Measurements from ENCODE around the gene RIMBP3C.
"Not testable (repeated sequence)": the region's sequence is repeated elsewhere in the genome, so short reads cannot be mapped to it uniquely, and the experiment has no call there.

RIMBP3C gene

DNA sequence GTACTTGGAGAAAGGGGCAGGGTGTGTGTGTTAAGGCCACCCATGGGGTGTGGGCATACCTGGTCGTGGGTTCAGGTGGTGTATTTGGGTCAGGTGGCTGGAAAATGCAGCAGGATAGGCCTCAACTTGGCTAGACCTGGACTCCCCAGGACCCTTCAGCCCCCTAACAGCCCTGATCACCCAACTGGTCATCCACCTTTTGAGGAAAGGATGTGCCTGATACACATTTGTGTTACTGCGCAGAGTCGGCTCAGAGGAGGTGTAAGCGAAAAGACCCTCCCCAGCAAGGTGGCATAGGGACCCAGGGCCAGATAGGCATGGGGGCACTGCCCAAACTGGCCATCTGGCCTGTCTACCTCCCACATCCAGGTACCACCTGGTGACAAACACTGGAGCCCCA lies at the start of gene RIMBP3C:
Gene RIMBP3C, minus strand, starts transcription at position 101 of the 400 bp plus-strand sequence. CDS start 485 bp downstream, outside the sequence.
- DNase-seq (ENCODE audit: insufficient read length, low spot score); FAIRE-seq: not testable (repeated sequence)

DNA sequence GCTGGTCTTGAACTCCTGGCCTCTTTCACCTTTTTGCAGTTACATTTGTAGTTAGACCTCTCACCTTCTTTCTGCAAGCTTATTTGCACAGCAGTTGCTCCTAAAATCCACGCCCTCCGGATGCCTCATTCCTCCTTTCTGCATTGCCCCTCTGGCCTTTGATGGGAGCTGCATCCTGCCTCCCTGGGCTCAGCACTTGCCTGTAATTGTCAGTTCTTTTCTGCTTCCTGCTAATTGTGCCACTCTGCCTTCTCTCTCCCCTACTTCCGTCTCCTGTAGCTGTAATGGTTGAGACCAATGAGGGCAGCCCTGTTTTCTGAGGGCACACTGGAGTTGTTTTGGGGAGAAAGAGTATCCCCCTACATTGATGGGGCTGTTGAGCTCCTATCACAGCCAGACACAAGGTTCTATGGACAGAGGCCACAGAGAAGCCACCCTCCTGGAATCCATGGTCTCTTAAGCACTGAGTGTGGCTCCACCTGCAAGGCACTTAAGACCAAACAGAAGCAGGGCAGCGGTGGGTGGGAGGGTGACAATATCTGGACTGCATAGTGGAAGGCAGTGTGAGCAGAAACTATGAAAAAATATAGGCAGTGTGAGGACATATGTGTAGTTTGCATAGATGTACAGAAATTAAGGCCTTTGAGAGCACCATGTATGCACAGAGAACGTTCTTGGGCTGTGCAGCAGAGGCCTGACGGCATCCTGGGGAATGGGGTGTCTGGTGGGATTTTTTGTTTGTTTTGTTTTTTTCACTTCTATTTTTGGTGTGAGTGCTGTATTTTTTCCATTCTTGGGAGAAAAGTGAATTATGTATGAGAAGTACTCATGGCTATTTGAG lies 48.0 kb upstream of the RIMBP3C start:
- FAIRE-seq, result no peak
- DNase-seq (ENCODE audit: insufficient read length, low spot score), result no peak

DNA sequence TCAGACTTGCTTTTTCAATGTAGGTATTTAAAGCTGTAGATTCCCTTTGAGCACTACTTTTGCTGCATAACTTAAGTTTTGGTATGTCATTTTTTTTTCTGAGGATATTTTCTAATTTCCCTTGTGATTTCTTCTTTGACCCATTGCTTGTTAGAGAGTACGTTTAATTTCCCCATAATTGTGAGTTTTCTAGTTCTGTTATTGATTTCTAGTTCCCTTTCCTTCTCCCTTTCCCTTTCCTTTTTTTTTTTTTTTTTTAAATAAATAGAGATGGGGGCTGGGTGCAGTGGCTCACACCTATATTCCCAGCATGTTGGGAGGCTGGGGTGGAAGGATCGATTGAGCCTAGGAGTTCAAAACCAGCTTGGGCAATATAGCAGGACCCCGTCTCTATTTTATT lies 47.0 kb upstream of the RIMBP3C start:
- FAIRE-seq, result no peak
- no peak for DNase-seq (ENCODE audit: insufficient read length, low spot score)

DNA sequence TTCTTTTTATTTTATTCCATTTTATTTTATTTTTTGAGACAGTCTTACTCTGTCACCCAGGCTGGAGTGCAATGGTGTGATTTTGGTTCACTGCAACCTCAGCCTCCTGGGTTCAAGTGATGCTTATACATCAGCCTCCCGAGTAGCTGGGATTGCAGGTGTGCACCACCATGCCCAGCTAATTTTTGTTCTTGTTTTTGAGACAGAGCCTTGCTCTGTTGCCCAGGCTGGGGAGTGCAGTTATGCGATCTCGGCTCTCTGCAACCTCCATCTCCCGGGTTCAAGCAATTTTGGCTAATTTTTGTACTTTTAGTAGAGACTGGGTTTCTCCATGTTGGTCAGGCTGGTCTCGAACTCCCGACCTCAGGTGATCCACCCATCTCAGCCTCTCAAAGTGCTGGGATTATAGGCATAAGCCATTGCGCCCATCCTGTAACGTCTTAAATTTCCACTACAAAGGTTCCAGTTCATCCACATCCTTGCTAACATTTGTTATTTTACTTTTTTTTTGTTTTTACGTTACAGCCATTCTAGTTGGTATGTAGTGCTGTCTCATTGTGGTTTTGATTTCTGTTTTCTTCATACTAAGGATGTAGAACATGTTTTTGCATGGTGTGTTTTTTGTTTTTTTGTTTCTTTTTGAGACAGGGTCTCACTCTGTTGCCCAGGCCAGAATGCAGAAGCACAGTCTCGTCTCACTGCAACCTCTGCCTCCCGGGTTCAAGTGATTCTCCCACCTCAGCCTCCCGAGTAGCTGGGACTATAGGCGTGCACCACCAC lies 45.3 kb upstream of the RIMBP3C start:
- not testable (repeated sequence) for DNase-seq (ENCODE audit: insufficient read length, low spot score); FAIRE-seq

DNA sequence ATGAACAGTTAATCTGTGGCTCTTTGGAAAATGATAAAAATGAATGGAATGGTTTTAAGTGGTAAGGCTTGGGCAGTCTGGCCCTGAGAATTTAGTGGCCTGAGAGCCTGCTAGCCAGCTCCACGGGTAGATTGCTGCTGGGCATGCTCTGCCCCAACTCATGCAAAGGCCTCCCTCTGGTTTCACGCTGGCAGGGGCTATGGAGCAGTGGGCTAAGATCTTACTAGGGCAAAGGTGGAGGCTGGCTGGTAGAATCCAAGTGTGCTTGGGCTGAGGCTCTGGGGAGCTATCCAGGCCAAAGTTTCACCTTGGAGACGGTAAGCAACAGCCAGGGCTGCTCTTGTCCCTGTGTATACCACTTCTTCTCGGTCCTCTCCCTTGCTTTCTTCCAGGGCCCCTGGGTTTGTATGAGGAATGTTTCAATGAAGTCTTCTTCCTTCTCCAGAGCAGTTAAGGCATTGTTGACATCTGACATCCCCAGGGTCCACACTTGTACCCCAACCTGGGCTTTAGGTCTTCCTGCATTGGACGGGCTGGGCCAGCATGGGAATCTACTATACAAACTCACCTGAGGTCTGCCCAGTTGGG lies 43.7 kb upstream of the RIMBP3C start:
- FAIRE-seq (no peak), DNase-seq (ENCODE audit: insufficient read length, low spot score) (no peak)

DNA sequence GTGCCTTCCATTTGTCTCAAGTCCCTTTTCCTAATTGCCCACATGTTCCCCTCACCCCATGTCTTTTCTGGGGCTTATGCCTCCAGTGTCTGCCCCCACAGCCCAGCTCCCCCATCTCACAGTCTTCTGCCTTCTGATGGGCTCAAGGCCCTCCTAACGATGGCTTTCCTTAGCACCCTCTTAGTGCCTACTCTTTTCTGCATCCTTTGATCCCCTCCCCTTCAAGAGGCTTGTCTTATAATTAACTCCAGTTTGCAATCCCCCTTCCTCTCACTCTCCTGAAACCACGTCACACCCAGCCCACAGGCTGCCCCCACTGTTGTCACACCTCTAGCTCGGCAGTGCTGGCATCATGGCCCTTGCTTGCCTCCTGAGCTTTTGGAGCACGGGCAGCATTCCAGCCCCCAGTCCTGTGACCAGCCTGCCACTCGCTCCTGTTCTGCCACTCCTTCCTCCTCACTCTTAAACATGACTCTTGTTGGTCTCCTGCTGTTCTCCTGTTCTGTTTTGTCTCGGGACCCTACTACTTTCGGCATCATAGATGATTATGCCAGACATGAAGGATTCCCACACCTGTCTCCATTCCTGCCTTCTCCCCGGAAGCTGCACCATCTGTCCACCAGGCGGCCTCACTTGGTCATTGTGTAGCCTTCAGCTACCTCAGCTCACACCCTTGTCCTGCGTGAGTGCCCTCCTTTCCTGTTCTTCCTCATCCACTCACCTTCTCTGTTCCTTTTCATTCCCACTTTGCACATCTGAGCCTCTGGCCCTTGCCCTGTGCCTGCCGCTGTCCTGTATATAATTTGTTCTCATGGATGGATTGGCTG lies 42.4 kb upstream of the RIMBP3C start:
- no peak for DNase-seq (ENCODE audit: insufficient read length, low spot score)
- FAIRE-seq, result no peak

DNA sequence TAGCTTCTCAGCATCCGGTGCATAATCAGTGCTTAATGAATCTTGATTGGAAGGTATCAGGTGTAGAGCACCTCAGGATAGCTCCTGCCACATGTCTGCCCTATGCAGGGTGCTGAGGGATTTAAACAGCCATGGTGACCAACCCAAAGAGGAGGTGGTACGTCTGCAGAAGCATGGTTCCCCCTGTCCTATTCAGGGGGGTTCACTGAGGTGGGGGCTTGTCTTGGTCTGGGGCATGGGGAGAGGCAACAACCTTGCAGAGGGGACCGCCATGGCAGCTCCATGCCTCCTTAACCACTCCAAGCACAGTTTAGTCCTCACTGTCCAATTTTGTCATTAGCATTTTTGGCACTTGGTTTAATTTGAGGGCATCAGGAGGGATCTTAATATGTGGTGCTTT lies 41.2 kb upstream of the RIMBP3C start:
- no peak for FAIRE-seq
- no peak for DNase-seq (ENCODE audit: insufficient read length, low spot score)

DNA sequence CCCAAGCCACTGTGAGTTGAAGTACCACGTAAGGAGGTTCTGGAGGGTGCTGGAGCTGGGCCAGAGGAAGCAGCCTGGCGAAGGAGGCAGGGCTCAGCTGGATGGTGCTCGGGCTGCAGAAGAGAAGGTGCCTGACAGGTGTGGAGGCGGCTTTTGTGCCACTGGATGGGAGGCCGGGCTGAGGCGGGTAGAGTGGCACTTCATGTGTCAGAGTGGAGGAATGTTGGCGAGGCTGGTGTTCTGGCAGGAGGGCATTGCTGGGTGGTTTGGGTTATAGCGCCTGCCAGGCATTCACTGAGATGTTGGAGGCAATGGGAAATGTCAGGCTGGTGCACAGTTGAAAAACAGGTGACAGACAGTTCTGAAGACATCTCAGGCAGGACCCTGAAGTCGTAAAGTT lies 40.4 kb upstream of the RIMBP3C start:
- no peak for FAIRE-seq

DNA sequence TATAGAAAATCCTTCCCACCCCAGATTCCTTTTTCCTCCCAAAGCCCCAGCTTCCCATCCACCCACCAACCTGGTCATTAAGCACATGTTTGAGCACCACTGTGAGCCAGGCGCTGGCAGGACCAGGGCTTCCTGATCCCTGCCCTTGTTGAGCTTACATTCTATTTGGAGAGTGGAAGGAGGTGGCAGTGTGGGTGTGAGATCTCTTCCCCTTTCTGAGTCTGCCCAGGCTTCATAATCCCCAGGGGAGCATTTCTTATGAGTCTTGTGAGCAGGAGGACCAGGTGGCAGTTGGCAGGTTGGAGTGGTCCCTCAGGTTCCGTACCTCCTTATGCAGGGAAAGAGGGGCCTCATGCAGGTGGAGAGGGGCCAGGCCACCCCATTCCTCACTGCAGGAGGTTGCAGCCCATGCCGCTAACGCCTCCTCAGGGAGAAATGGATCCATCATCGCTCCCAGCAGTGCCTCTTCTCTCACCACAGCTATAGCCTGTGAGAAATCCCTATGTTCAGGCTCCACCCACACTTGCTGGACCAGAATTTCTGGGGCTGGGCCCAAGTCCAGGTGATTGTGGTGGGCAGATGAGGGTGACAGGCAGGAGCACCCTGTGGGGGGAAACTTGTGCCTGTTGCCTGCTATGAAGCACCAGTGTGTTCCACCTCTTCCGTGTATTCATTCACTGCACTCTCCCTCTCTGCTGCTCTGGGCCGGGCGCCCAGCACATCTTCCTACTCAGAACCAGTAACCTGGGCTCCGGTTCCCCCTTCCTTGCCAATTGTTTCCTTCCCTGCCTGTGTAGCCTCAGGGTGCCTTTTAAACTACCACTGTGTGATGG lies 39.8 kb upstream of the RIMBP3C start:
- no peak for DNase-seq (ENCODE audit: insufficient read length, low spot score)
- no peak for FAIRE-seq

More for the DNA sequence above, 40.4 kb upstream of the RIMBP3C start:
- no peak for DNase-seq (ENCODE audit: insufficient read length, low spot score)

DNA sequence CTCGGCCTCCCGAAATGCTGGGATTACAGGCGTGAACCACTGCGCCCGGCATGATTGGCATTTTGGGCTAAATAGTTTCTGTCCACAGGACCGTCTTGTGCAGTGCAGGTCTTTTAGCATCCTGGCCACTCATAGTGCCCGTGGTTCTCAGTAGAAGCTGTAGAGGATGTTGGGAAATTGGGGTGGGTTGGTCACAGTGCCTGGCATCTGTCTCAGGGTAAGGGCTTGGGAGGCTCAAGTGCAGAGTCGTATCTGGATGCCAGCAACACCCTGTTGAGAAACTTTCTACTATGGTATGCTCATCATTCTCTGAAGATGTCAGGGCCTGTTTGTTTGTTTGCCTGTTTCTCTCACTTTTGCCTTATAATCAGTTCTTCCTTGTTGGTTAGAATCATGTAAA lies 38.1 kb upstream of the RIMBP3C start:
- FAIRE-seq (no peak), DNase-seq (ENCODE audit: insufficient read length, low spot score) (no peak)

DNA sequence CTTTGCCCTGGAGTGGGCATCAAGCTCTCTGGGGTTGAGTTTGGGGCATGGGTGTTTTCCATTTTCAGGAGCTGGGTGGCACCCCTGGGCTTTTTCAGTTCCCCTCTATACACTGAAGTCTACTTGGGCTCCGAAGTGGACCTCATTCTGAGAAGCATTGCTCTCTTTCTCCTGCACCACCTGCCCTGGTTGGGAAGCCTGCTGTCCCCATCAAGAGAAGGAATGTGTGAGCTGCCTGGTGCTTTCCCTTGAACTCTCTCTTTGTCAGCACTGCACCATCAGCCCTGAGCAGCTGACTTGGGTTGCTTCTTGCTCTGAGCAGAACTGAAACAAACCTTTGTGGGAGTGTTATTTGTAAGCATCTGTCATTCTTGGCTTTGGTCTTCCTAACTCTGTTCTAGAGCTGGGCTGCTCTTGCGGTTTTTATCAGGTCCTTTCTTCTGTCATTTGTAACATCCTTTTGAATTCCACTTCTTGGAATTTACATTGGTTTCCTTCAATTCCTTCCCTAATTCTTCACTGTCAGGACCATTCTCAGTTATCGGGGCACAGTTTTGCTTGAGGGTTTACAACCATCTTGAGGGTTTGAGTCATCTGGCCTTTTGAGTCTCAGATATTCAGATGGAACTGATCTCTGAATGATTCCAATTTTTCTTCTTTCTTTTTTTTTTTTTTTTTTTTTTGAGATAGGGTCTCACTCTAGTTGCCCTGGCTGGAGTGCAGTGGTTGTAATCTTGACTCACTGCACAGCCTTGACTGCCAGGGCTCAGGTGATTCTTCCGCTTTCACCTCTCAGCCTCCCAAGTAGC lies 36.7 kb upstream of the RIMBP3C start:
- no peak for DNase-seq (ENCODE audit: insufficient read length, low spot score)
- no peak for FAIRE-seq

- DNase-seq (ENCODE audit: insufficient read length, low spot score) (no peak), FAIRE-seq (no peak)
Observed at GRCh38 chr22:21585389-21585788, 34.1 kb upstream of the RIMBP3C start.

DNA sequence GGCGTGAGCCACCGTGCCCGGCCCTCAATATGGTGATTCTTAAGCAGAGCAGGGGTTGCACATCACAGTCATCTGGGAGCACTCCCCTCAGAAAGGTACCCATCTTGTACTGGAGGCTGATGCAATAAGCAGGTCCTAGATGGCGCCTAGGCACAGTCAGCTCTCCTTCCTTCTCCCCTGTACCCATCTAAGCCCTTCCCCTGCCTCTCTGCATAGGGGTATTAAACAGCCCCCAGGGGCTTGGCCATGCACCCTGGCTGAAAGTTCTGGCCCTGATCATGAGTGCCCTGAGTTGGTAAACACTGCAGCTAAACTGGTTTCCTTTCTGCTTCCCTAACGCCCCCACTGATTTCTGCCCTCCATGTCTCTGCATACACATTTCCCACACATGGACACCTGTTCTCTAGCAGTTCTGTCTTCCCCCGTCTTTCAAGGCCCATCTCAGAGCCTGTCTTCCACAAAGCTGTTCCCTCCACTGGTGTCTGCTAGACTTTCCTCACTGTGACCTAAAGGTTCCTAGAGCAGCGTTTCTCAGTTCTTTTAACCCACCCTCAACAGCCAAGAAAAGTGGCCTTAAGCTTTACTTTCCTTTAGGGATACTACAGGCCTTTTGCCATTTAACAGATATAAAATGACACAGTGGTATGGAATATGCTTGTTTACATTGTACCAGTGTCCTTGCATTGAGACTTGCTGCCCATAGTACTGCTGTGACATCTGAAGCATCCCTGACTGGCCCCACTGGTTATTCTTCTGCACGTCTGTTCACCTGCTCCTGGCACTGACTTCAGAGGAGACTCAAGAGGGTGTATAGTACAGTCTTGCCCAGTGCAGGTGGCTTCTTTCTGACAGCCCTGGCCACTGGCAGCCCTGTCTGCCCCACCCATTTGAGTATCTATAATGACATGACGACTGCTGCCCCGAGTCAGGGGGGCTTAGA lies 31.8 kb upstream of the RIMBP3C start:
- FAIRE-seq (no peak), DNase-seq (ENCODE audit: insufficient read length, low spot score) (no peak)

DNA sequence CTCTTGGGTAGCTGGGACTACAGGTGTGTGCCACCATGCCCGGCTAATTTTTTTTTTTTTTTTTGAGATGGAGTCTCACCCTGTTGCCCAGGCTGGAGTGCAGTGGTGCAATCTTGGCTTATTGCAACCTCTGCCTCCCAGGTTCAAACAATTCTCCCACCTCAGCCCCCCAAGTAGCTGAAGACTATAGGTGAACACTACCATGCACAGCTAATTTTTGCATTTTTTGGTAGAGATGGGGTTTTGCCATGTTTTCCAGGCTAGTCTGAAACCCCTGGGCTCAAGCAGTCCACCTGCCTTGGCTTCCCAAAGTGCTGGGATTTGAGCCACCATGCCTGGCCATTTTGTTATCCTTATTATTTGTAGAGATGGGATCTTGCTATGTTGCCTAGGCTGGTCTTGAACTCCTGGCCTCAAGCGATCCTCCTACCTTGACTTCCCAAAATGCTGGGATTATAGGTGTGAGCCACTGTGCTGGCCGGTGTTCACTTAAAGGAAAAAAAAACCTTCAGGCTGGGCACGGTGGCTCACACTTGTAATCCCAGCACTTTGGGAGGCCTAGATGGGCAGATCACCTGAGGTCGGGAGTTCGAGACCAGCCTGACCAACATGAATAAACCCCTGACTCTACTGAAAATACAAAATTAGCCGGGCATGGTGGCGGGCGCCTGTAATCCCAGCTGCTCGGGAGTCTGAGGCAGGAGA lies 29.9 kb upstream of the RIMBP3C start:
- not testable (repeated sequence) for FAIRE-seq; DNase-seq (ENCODE audit: insufficient read length, low spot score)

- not testable (repeated sequence) for DNase-seq (ENCODE audit: insufficient read length, low spot score); FAIRE-seq
Observed at GRCh38 chr22:21580623-21581007, 29.4 kb upstream of the RIMBP3C start.

- FAIRE-seq (no peak), DNase-seq (ENCODE audit: insufficient read length, low spot score) (no peak)
Observed at GRCh38 chr22:21579474-21579851, 28.2 kb upstream of the RIMBP3C start.

Data from HTR-8/SVneo (cell line).